SK-N-MC (cell line): ENCODE measurements around the gene TRA2B.

Experiments used
- EZH2 ChIP-seq: fragments of 200-600 bp; sonication (generic); IDR thresholded peaks from one replicate; pipeline ENCODE4 v1.6.1; 2017; ENCODE audit warnings: antibody characterized with exemption
- POLR2AphosphoS5 ChIP-seq: IDR thresholded peaks from 2 replicates; pipeline ENCODE4 v1.6.1; 2012; ENCODE audit warnings: mild to moderate bottlenecking, low read depth, low read length, borderline replicate concordance

GRCh38 chr3:185956244-185956643 is 18.4 kb upstream of the TRA2B start:
- no peak for TF ChIP-seq EZH2
- TF ChIP-seq POLR2AphosphoS5, result no peak
